HG03045 (cell line): ENCODE results near the gene VPS13D.

ENCODE experiments used
- ATAC-seq: cut with Tn5 transposase; IDR thresholded peaks from one replicate; pipeline ENCODE4 v1.9.1; 2021; ENCODE audit warnings: mild to moderate bottlenecking, moderate library complexity; ENCODE audit not compliant: unreplicated experiment

Gene VPS13D

DNA sequence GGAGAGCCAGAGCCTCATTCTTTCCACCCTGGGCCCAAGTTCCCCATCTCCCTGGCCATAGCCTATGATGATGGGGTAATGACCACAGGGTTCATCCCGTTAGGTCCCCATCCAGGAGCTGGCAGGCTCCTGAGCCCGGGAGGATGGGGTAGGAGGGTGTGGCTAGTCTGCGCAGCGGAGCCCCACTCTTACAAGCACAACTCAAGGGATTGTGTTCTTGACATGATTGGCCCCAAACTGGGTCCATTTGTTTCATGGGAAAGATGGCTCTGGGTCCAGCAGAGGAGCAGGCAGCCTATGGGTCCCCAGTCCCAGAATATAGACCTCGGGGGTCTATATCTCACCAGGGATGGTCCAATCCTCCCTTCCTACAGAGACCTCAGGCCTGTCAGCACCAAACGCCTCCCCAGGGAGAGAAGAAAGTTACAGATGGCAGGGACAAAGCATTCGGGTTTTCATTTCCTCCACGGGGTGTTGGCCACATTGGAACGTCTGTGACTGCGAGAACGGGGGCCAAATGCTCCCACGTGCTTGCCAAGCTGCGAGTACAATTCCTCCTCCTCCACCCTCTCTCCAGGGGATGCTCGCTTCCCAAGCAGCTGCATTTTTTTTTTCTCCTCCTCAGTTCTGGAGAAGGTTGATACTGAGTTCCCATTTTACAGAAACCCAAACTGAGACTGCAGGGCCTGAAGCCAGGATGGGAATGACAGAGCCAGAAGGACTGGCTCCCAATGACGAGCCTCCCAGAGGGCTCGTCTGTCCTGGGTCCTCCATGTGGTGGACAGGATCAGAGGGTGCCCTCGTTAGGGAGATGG, 317.1 kb downstream of the VPS13D start:
- ATAC-seq = no peak

DNA sequence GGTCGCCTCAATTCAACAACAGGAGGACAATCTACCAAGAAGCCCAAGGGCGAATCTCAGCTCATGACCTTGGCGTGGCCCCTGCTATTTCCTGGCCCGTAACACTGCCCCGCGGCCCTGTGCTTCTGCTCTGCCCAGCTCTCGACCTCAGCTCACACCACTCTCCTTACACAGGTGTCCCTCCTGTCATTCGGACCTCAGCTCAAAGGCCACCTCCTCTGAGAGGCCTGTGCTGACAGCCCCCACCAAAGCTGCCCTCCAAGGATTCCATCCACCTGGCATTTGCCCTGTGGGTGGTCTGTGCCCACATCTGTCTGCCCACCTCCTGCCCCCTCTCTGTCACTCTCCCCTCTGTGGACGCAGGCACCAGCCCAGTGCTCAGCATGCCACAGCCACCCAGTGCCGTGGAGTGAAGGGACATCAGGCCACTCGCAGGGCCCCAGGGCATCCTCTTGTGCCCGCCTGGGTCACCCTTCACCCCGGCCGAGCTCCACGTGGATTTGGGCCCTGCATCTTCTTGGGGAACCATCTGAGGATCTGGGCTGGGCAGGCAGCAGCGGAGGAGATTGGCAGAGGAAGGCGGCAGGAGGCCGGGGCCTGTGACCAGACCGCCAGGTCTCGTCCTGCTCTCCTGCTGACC, 317.9 kb downstream of the VPS13D start:
- ATAC-seq = no peak

- no peak for ATAC-seq
These were observed 318.6 kb downstream of the VPS13D start for GRCh38 chr1:12548279-12548972.

- no peak for ATAC-seq
These were observed 319.2 kb downstream of the VPS13D start for GRCh38 chr1:12548973-12549459.

DNA sequence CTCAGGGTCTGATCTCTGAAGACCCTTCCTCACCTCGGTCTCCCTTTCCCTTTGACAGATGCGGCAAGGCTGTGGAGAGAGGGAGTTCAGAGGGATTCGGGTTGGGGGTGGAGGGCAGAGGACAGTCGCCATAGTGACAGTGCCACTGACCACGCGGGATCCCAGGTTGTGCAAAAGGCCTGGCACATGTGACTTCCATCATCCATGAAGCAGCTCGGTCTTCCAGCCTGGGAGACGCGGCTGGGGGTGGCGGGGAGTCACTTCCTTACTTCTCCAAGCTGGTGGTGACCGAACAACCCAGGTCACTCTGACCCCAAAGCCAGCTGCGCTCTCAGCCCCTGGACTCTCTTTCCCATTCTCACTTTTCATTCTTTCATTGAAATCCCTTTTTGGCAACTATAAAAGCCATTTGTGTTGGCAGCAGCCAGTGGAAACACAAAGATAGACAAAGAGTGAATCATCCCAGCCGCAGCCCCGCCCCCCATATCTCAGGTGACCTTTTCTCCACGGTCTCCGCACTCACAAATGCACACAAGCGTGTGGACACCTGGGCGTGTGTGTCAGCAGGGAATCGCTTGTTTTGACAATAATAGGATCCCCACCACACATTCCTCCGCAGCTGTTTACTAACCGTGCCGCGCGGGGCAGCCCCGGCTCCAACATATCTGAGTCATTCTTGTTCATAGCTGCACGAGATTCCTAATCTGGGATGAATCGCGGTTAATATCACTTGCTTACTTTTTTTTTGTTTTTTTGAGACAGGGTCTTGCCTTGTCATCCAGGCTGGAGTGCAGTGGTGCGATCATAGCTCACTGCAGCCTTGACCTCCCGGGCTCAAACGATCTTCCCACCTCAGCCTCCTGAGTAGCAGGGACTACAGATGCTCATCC, 319.9 kb downstream of the VPS13D start:
- no peak for ATAC-seq

DNA sequence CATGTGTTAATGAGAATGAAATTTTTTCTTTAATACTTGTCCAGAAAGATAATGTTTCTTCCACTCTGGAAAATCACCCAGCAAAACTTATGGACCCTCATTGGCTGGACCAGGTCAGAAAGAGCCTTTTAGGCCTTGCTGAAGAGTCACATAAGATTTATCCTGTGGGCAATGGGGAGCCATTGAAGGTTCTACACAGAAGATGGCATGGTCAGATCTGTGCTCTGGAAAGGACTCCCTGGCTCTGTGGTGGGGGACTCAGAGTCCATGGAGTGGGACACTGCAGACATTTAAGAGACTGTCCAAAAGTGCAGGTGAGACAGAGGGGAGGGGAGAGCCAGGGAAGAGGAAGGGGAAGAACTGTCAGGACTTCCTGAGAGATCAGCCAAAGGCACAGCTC, 321.8 kb downstream of the VPS13D start:
- no peak for ATAC-seq

DNA sequence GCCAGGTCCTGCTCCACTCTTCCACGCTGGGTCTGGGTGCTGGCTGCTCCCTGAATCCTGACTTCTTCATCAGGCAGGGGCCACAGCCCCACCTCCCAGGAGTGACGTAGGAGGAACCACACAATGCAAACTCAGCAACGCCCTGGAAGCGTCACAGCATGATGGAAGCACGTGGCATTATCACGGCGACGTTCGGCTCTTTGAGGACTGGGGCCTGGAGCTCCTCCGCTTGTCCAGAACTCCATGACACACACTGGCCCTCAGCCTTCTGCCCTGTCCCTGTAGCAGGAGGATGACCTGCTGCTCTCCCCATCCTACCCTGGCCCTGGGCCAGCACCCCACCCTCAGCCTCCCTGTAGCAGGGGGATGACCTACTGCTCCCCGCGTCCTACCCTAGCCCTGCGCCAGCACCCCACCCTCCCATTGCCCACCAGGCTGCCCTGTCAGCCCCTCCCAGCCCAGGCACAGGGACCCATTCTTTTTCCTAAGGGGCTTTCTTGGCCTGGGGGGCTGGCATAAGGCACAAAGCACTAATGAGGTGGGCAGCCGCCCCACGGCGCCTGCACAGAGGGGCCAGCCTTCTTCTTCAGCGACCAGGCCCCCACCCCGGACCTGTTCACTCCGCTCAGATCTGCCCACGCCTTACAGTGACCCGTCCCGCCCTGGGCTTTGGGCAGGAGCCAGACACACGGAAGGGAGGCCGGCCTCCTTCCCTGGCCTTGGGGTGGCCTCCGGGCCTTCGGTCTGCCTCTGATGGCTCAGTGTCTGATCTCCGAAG, 322.5 kb downstream of the VPS13D start:
- no peak for ATAC-seq

GRCh38 chr1:12552951-12553921, 323.4 kb downstream of the VPS13D start:
- ATAC-seq = no peak

DNA sequence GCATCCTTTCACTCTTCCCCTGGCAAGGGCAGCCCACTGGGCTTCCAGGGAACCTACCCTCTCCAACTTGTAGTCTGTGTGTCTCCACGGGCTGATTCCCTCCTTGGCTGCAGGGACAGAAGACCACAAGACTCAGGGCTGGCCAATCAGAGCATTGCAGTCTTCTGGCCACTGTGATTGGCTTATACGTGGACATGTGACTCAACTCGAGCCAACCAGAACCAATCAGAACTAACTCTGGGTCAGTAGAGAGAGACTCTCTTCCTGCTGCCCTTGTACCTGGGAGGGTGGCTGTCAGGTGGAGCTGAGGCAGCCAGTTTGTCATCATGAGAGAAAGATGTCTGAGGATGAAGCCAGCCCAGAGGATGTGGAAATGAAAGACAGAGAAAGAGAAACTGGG, 324.1 kb downstream of the VPS13D start:
- no peak for ATAC-seq

GRCh38 chr1:12554521-12555305, 324.9 kb downstream of the VPS13D start:
- ATAC-seq = no peak

DNA sequence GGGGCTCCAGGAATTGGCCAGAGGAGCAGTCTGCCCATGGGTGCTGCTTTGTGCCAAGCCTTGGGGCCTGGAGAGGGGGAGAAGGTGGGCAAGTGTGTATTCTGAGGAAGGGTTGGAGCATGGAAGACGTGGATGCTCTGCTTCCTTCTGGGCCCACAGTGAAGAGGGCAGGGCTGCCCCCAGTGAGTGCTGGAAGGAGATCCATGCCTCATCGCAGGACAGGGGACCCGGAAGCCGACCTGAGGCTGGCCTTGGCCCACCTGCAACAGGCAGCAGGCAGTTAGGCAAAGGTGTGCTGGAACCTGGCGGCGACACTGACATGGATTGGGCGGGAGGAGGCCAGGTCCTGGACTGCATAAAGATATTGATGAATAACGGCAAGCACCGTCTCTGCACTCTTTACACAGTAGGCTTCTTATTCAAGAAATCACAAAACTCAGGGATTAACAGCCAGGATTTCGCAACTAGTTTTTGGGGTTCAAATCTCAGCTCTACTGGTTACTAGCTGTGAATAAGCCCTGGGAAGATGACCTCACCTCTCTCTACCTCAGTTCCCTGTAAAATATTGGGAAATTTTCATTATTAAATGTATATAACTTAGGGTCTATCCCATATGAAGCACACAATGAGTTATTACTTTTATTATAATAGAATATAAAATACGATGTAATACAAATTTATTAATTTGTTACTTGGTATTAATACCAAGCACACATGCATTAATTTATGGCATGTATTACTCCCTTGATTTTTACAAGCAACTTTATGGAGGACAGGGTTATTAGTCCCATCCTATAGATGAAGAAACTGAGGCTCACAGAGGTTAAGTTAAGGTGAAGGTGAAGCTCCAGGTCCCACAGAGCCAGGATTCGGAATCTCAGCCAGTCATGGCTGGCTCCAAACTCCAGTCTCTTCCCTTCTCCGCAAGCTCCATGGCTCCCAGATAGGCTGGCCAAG, 325.9 kb downstream of the VPS13D start:
- no peak for ATAC-seq

DNA sequence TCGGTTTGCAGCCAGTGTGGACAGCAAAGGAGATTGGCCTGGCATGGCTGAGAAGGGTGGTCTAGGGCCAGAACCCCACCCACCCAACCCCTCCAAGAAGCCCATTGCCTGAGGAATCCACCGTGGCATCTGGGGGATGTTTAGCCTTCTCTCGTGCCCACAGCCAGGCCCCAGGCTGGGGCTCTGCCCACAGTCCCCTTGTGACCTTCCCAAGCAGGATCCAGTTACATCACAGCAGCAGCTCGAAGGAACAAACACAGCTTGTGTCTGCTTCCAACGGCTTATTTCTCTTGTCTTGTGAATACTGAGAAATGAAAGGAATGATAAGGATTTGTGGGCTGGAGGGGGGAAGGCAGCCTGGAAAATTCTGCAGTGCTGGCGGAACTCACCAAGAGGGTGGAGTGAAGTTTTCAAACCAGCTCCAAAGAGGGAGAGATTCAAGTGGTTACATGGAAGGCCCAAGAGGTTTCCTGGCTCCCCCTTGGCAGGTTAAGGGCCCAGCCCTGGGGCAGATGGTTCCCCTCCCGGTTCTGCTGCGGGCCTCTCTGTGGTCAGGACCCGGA, 326.6 kb downstream of the VPS13D start:
- ATAC-seq = no peak

GRCh38 chr1:12556957-12557935, 327.4 kb downstream of the VPS13D start:
- no peak for ATAC-seq

GRCh38 chr1:12561121-12561520, 331.3 kb downstream of the VPS13D start:
- no peak for ATAC-seq
